ENCODE measurements around the gene ROR1. TPM values are rescaled to one million over a fixed set of nuclear protein-coding genes. Genes with fewer than 3 reads are reported as not detected.

ROR1 gene
- total and polyA plus RNA-seq, 2 donors (not counting 3 experiments of a cell fraction or from before 2014, with no cell fraction given), result 2.6 to 3.5 TPM

- Histone ChIP-seq H3K79me2 (ENCODE audit: control insufficient read depth, insufficient read depth, low read length) (no peaks in the 10 kb centered on the region), H3K9me3 (replicated peaks; ENCODE audit: control insufficient read depth, insufficient read depth, low read length) (no peaks in the 10 kb centered on the region), H3K4me3 (replicated peaks in 1 of 3; ENCODE audit: insufficient read depth in 1 of 3, low read depth in 1 of 3, low read length in 3 of 3) (no peak overlapping the region), H3K27me3 (ENCODE audit: control insufficient read depth in 2 of 2, insufficient read depth in 2 of 2, low read length in 2 of 2) (no peaks in the 10 kb centered on the region), H3K27ac (ENCODE audit: insufficient read depth, low read depth, low read length) (no peak overlapping the region), H3K4me1 (ENCODE audit: control insufficient read depth, extremely low read depth, insufficient read depth, low read length) (no peaks in the 10 kb centered on the region), H2AFZ (ENCODE audit: low read depth, low read length) (no peak overlapping the region), H3K4me2 (ENCODE audit: insufficient read depth, low read length) (no peak overlapping the region), H4K20me1 (replicated peaks; ENCODE audit: control insufficient read depth, extremely low read depth, insufficient read depth, low read length) (no peaks in the 10 kb centered on the region), H3K9me1 (replicated peaks; ENCODE audit: control insufficient read depth, extremely low read depth, insufficient read depth, low read length) (no peaks in the 10 kb centered on the region), H3K9ac (replicated peaks; ENCODE audit: extremely low read depth, insufficient read depth, low read length) (no peak overlapping the region), H3K36me3 (ENCODE audit: control insufficient read depth in 2 of 2, extremely low read depth in 1 of 2, insufficient read depth in 2 of 2, low read length in 2 of 2) (no peaks in the 10 kb centered on the region)
- ChIA-PET POLR2A (no interaction called here), CTCF (no interaction called here)
- DNase-seq (ENCODE audit: low read depth, low spot score) (no peak), FAIRE-seq (no peak)
- TF ChIP-seq FOS (IDR thresholded peaks at IDR 0.05; ENCODE audit: borderline replicate concordance, insufficient read depth, low read length), result no peak
- no peak for TF ChIP-seq POLR2AphosphoS5 (IDR thresholded peaks at IDR 0.05; ENCODE audit: insufficient read depth, low read depth, low read length)
- TF ChIP-seq, protein P1, sequence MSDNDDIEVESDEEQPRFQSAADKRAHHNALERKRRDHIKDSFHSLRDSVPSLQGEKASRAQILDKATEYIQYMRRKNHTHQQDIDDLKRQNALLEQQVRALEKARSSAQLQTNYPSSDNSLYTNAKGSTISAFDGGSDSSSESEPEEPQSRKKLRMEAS (IDR thresholded peaks at IDR 0.05; ENCODE audit: insufficient read depth, insufficient read length), result no peak
- BruUV-seq (replicated peaks), result no TSS peak
- dilution Hi-C loops (cut with MboI; ENCODE audit: extremely low pct_ligation_motif_present, low sequenced_read_pairs) (no loop called here), intact Hi-C loops (cut with micrococcal nuclease) (no loop called here)
These were observed 24.5 kb downstream of the ROR1 start for GRCh38 chr1:63798284-63798683.

- dilution Hi-C loops (cut with MboI; ENCODE audit: extremely low pct_ligation_motif_present, low sequenced_read_pairs), result no loop called here
- FAIRE-seq, result no peak
These were observed 25.5 kb downstream of the ROR1 start for GRCh38 chr1:63799307-63799706.

More at GRCh38 chr1:63799307-63799706, 25.5 kb downstream of the ROR1 start:
- no peaks in the 10 kb centered on the region for H3K9me3 ChIP-seq (replicated peaks; ENCODE audit: control insufficient read depth, insufficient read depth, low read length)
- H3K27ac ChIP-seq (ENCODE audit: insufficient read depth, low read depth, low read length), result no peak overlapping the region
- H3K4me3 ChIP-seq (replicated peaks in 1 of 3; ENCODE audit: insufficient read depth in 1 of 3, low read depth in 1 of 3, low read length in 3 of 3), result no peak overlapping the region
- no peak for DNase-seq (ENCODE audit: low read depth, low spot score)
- H3K4me2 ChIP-seq (ENCODE audit: insufficient read depth, low read length), result no peak overlapping the region
- no peaks in the 10 kb centered on the region for H3K79me2 ChIP-seq (ENCODE audit: control insufficient read depth, insufficient read depth, low read length)
- no peak overlapping the region for H2AFZ ChIP-seq (ENCODE audit: low read depth, low read length)
- intact Hi-C loops (cut with micrococcal nuclease), result no loop called here
- CTCF ChIA-PET, result interaction anchor here (0.8 to 1.6 kb wide), 6 partner anchors 10 to 338 kb away, joined by 3 to 5 read pairs (median 4); no protein-coding TSS in a partner anchor
- POLR2A ChIA-PET, result no interaction called here
- no peak overlapping the region for H3K9ac ChIP-seq (replicated peaks; ENCODE audit: extremely low read depth, insufficient read depth, low read length)
- TF ChIP-seq GATA2 (IDR thresholded peaks at IDR 0.05; ENCODE audit: insufficient read depth, insufficient read length, low read depth, low read length) (no peak), POLR2AphosphoS5 (IDR thresholded peaks at IDR 0.05; ENCODE audit: insufficient read depth, low read depth, low read length) (no peak), POLR2A (IDR thresholded peaks at IDR 0.05; ENCODE audit: low read depth, low read length) (no peak), MYC (IDR thresholded peaks at IDR 0.05; ENCODE audit: low read depth, low read length) (no peak), JUN (IDR thresholded peaks at IDR 0.05; ENCODE audit: borderline replicate concordance, insufficient read depth, insufficient read length, low read depth) (no peak), CTCF (IDR thresholded peaks at IDR 0.05; ENCODE audit: extremely low read depth in 1 of 2, insufficient read depth in 1 of 2, low read depth in 1 of 2, low read length in 2 of 2) (no peak), EZH2 (IDR thresholded peaks at IDR 0.05; ENCODE audit: borderline replicate concordance, low read depth, low read length, severe bottlenecking) (no peak), FOS (IDR thresholded peaks at IDR 0.05; ENCODE audit: borderline replicate concordance, insufficient read depth, low read length) (no peak)
- TF ChIP-seq, protein P1 (IDR thresholded peaks at IDR 0.05; ENCODE audit: insufficient read depth, insufficient read length), result no peak
- no TSS peak for BruUV-seq (replicated peaks)
- H3K4me1 ChIP-seq (ENCODE audit: control insufficient read depth, extremely low read depth, insufficient read depth, low read length), result no peaks in the 10 kb centered on the region
- no peaks in the 10 kb centered on the region for H3K36me3 ChIP-seq (ENCODE audit: control insufficient read depth in 2 of 2, extremely low read depth in 1 of 2, insufficient read depth in 2 of 2, low read length in 2 of 2)
- H3K9me1 ChIP-seq (replicated peaks; ENCODE audit: control insufficient read depth, extremely low read depth, insufficient read depth, low read length), result no peaks in the 10 kb centered on the region
- H4K20me1 ChIP-seq (replicated peaks; ENCODE audit: control insufficient read depth, extremely low read depth, insufficient read depth, low read length), result no peaks in the 10 kb centered on the region
- H3K27me3 ChIP-seq (ENCODE audit: control insufficient read depth in 2 of 2, insufficient read depth in 2 of 2, low read length in 2 of 2), result no peaks in the 10 kb centered on the region

All from endothelial cell of umbilical vein (primary cell).